ENCODE measurements around the gene LLGL2. TPM values are rescaled to one million over a fixed set of nuclear protein-coding genes. Genes with fewer than 3 reads are reported as not detected.

The LLGL2 gene
- total and polyA plus RNA-seq, 2 donors (not counting 1 experiment from before 2014, with no cell fraction given): 40.6 to 52.0 TPM

DNA sequence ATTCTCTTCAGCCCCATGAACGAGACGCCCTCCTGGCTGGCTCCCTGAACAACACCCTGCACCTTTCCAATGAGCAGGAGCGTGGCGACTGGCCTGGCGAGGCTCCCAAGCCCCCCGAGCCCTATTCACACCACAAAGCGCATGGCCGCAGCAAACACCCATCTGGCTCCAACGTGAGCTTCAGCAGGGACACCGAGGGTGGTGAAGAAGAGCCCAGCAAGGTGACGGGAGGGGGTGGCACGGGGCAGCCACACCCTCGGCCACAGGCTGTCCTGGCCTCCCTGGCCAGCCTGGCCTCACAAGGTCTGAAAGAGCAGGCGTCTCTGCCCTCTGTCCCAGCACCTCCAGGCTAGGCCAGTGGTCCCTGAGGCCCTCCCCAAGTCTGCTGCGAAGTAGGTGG is 33.8 kb upstream of the LLGL2 start:
- Histone ChIP-seq H3K79me2 (ENCODE audit: control insufficient read depth, insufficient read depth, low read length) (peaks cover 5% of the 10 kb centered on the region), H3K9me3 (ENCODE audit: control extremely low read depth in 1 of 3, control insufficient read depth in 2 of 3, insufficient read depth in 1 of 3, low read length in 2 of 3) (no peaks in the 10 kb centered on the region), H4K20me1 (ENCODE audit: control insufficient read depth, insufficient read depth, low read length, poor library complexity, severe bottlenecking) (no peaks in the 10 kb centered on the region), H3K4me2 (replicated peaks; ENCODE audit: low read depth, low read length, poor library complexity, severe bottlenecking) (no peak overlapping the region), H3K27ac (ENCODE audit: low read length in 2 of 2) (no peak overlapping the region), H2AFZ (ENCODE audit: insufficient read depth, low read depth, low read length, poor library complexity, severe bottlenecking) (no peak overlapping the region), H3K36me3 (replicated peaks in 1 of 2; ENCODE audit: control extremely low read depth in 1 of 2, control insufficient read depth in 1 of 2, extremely low read depth in 1 of 2, insufficient read depth in 2 of 2, low read length in 1 of 2) (peaks cover 0 to 49% of the 10 kb centered on the region in 2 experiments), H3K4me1 (ENCODE audit: control insufficient read depth in 2 of 2, insufficient read depth in 2 of 2, low read length in 2 of 2) (peaks cover 15 to 18% of the 10 kb centered on the region in 2 donors), H3K4me3 (ENCODE audit: control extremely low read depth in 1 of 5, extremely low read depth in 1 of 5, insufficient read depth in 1 of 5, low read depth in 2 of 5, low read length in 4 of 5) (no peak overlapping the region), H3K9ac (ENCODE audit: low read length) (no peak overlapping the region), H3K27me3 (replicated peaks in 1 of 4; ENCODE audit: control extremely low read depth in 1 of 4, control insufficient read depth in 3 of 4, insufficient read depth in 4 of 4, low read length in 3 of 4) (no peaks in the 10 kb centered on the region)
- no peak for TF ChIP-seq EZH2 (IDR thresholded peaks at IDR 0.05; ENCODE audit: borderline replicate concordance, insufficient read depth, low read depth, low read length, poor library complexity, severe bottlenecking)
- TF ChIP-seq, protein P1, sequence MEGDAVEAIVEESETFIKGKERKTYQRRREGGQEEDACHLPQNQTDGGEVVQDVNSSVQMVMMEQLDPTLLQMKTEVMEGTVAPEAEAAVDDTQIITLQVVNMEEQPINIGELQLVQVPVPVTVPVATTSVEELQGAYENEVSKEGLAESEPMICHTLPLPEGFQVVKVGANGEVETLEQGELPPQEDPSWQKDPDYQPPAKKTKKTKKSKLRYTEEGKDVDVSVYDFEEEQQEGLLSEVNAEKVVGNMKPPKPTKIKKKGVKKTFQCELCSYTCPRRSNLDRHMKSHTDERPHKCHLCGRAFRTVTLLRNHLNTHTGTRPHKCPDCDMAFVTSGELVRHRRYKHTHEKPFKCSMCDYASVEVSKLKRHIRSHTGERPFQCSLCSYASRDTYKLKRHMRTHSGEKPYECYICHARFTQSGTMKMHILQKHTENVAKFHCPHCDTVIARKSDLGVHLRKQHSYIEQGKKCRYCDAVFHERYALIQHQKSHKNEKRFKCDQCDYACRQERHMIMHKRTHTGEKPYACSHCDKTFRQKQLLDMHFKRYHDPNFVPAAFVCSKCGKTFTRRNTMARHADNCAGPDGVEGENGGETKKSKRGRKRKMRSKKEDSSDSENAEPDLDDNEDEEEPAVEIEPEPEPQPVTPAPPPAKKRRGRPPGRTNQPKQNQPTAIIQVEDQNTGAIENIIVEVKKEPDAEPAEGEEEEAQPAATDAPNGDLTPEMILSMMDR (IDR thresholded peaks at IDR 0.05): no peak
- Mint-ChIP-seq H3K4me1 (peaks cover 16% of the 10 kb centered on the region), H3K27ac (no peak overlapping the region), H3K4me3 (no peak overlapping the region), H3K9me3 (ENCODE audit: insufficient read depth) (no peaks in the 10 kb centered on the region), H3K27me3 (no peaks in the 10 kb centered on the region)
- DNase-seq: no peak
- no peak for ATAC-seq (ENCODE audit: low read depth)
- WGBS (ENCODE audit: insufficient coverage): 96% methylated on average over 15 of the region's 15 CpGs
- ChIA-PET CTCF (interaction anchor here (0.8 kb wide), 1 partner anchor 11 kb away, joined by 3 read pairs; no protein-coding TSS in a partner anchor), POLR2A (no interaction called here)
- intact Hi-C loops (cut with micrococcal nuclease): no loop called here

- Mint-ChIP-seq H3K9me3 (ENCODE audit: insufficient read depth) (no peaks in the 10 kb centered on the region), H3K27ac (no peak overlapping the region), H3K4me1 (peaks cover 6% of the 10 kb centered on the region), H3K27me3 (no peaks in the 10 kb centered on the region), H3K4me3 (no peak overlapping the region)
- ChIA-PET CTCF (interaction anchor here (0.8 kb wide), 1 partner anchor 10 kb away, joined by 3 read pairs; no protein-coding TSS in a partner anchor), POLR2A (no interaction called here)
- no peaks in the 10 kb centered on the region for H4K20me1 ChIP-seq (ENCODE audit: control insufficient read depth, insufficient read depth, low read length, poor library complexity, severe bottlenecking)
- no peak overlapping the region for H3K4me2 ChIP-seq (replicated peaks; ENCODE audit: low read depth, low read length, poor library complexity, severe bottlenecking)
- H3K79me2 ChIP-seq (ENCODE audit: control insufficient read depth, insufficient read depth, low read length): no peaks in the 10 kb centered on the region
- TF ChIP-seq, protein P1 (IDR thresholded peaks at IDR 0.05): no peak
- TF ChIP-seq EZH2 (IDR thresholded peaks at IDR 0.05; ENCODE audit: borderline replicate concordance, insufficient read depth, low read depth, low read length, poor library complexity, severe bottlenecking): no peak
- H3K36me3 ChIP-seq (replicated peaks in 1 of 2; ENCODE audit: control extremely low read depth in 1 of 2, control insufficient read depth in 1 of 2, extremely low read depth in 1 of 2, insufficient read depth in 2 of 2, low read length in 1 of 2): peaks cover 0 to 54% of the 10 kb centered on the region in 2 experiments
- peaks cover 6 to 9% of the 10 kb centered on the region in 2 donors for H3K4me1 ChIP-seq (ENCODE audit: control insufficient read depth in 2 of 2, insufficient read depth in 2 of 2, low read length in 2 of 2)
- H2AFZ ChIP-seq (ENCODE audit: insufficient read depth, low read depth, low read length, poor library complexity, severe bottlenecking): no peak overlapping the region
- H3K27me3 ChIP-seq (replicated peaks in 1 of 4; ENCODE audit: control extremely low read depth in 1 of 4, control insufficient read depth in 3 of 4, insufficient read depth in 4 of 4, low read length in 3 of 4): no peaks in the 10 kb centered on the region
- H3K9ac ChIP-seq (ENCODE audit: low read length): no peak overlapping the region
- no peaks in the 10 kb centered on the region for H3K9me3 ChIP-seq (ENCODE audit: control extremely low read depth in 1 of 3, control insufficient read depth in 2 of 3, insufficient read depth in 1 of 3, low read length in 2 of 3)
- H3K4me3 ChIP-seq (ENCODE audit: control extremely low read depth in 1 of 5, extremely low read depth in 1 of 5, insufficient read depth in 1 of 5, low read depth in 2 of 5, low read length in 4 of 5): no peak overlapping the region
- ATAC-seq (ENCODE audit: low read depth) (no peak), DNase-seq (no peak)
- no peak overlapping the region for H3K27ac ChIP-seq (ENCODE audit: low read length in 2 of 2)
- intact Hi-C loops (cut with micrococcal nuclease): no loop called here
- WGBS (ENCODE audit: insufficient coverage): 96% methylated on average over 23 of the region's 23 CpGs
Measured at GRCh38 chr17:75492555-75493168, 32.8 kb upstream of the LLGL2 start.
